HepG2 (cell line): Measurements from ENCODE around the gene SLC38A3. TPM values are rescaled to one million over a fixed set of nuclear protein-coding genes. Genes with fewer than 3 reads are reported as not detected.

Experiments used
- ARNTL ChIP-seq: sonication (generic); formaldehyde crosslinking; IDR thresholded peaks from 2 replicates; pipeline ENCODE4 v1.4.0; 2020; ENCODE audit warnings: mild to moderate bottlenecking, missing genetic modification reagents
- BRD4 ChIP-seq: sonication (generic); formaldehyde crosslinking; IDR thresholded peaks from 2 replicates; pipeline ENCODE4 v1.4.0; 2020; ENCODE audit warnings: missing genetic modification reagents
- CHCHD3 ChIP-seq: sonication (generic); formaldehyde crosslinking; IDR thresholded peaks from 2 replicates; pipeline ENCODE4 v1.8.0; 2022; ENCODE audit warnings: mild to moderate bottlenecking, missing genetic modification reagents, moderate library complexity
- CREB1 ChIP-seq, 2 experiments: fragments of 450-650 bp in 1 of 2; IDR thresholded peaks; 2 replicates each; pipeline ENCODE4 v1.6.1; 2016 to 2017; ENCODE audit warnings: control low read depth in 1 of 2, mild to moderate bottlenecking in 1 of 2, missing compliant biosample characterization in 1 of 2, missing genetic modification characterization in 1 of 2
- FOXO1 ChIP-seq: sonication (generic); formaldehyde crosslinking; IDR thresholded peaks from 2 replicates; pipeline ENCODE4 v1.4.0; 2020; ENCODE audit warnings: missing genetic modification reagents
- HNF1B ChIP-seq: sonication (generic); formaldehyde crosslinking; IDR thresholded peaks from 2 replicates; pipeline ENCODE4 v1.5.1; 2020; ENCODE audit warnings: mild to moderate bottlenecking, moderate library complexity, missing genetic modification reagents
- KLF9 ChIP-seq: IDR thresholded peaks from 2 replicates; pipeline ENCODE4 v1.6.1; 2016; ENCODE audit warnings: low read depth
- MEF2D ChIP-seq: sonication (generic); formaldehyde crosslinking; IDR thresholded peaks from 2 replicates; pipeline ENCODE4 v1.5.1; 2020; ENCODE audit warnings: mild to moderate bottlenecking, missing genetic modification reagents
- MTF2 ChIP-seq: sonication (generic); formaldehyde crosslinking; IDR thresholded peaks from 2 replicates; pipeline ENCODE4 v1.5.0; 2020; ENCODE audit warnings: missing genetic modification reagents, borderline replicate concordance
- POLR2AphosphoS2 ChIP-seq: IDR thresholded peaks from 2 replicates; pipeline ENCODE4 v1.6.1; 2011; ENCODE audit warnings: low read depth, low read length, improper control_type of control experiment
- RFXAP ChIP-seq: sonication (generic); formaldehyde crosslinking; IDR thresholded peaks from 2 replicates; pipeline ENCODE4 v1.4.0; 2020; ENCODE audit warnings: missing genetic modification reagents, borderline replicate concordance
- SETDB1 ChIP-seq: sonication (generic); formaldehyde crosslinking; IDR thresholded peaks from 2 replicates; pipeline ENCODE4 v1.5.1; 2020; ENCODE audit warnings: missing genetic modification reagents, mild to moderate bottlenecking, borderline replicate concordance
- SP1 ChIP-seq, 2 experiments: fragments of 450-650 bp in 1 of 2; sonication (generic) in 1 of 2; formaldehyde crosslinking in 1 of 2; IDR thresholded peaks; 2 replicates each; pipeline versions ENCODE4 v1.4.0 to v1.6.1; 2016 to 2020; ENCODE audit warnings: missing genetic modification reagents in 1 of 2
- ZEB1 ChIP-seq: IDR thresholded peaks from 2 replicates; pipeline ENCODE4 v1.6.1; 2012; ENCODE audit warnings: mild to moderate bottlenecking, low read depth, inconsistent platforms; ENCODE audit not compliant: insufficient replicate concordance
- ZNF557 ChIP-seq: sonication (generic); formaldehyde crosslinking; IDR thresholded peaks from 2 replicates; pipeline ENCODE4 v1.4.0; 2020; ENCODE audit warnings: missing genetic modification reagents
- ZNF598 ChIP-seq: sonication (generic); formaldehyde crosslinking; IDR thresholded peaks from 2 replicates; pipeline ENCODE4 v1.5.1; 2020; ENCODE audit warnings: mild to moderate bottlenecking, missing genetic modification reagents, borderline replicate concordance
- ZNF709 ChIP-seq: sonication (generic); formaldehyde crosslinking; IDR thresholded peaks from 2 replicates; pipeline ENCODE4 v1.5.0; 2020; ENCODE audit warnings: mild to moderate bottlenecking, missing genetic modification reagents
- ZSCAN9 ChIP-seq: IDR thresholded peaks from 2 replicates; pipeline ENCODE4 v1.6.1; 2016; ENCODE audit warnings: borderline replicate concordance
- polyA plus RNA-seq, 8 experiments: library from polyadenylated mRNA; depleted of rRNA in 3 of 8; stranded (reverse) in 7 of 8; unstranded in 1 of 8; fragments of >200 nt; fragmentation: Illumina TruSeq in 4 of 8; extraction: Trizol in 4 of 8; gene quantifications; 2 replicates each; pipeline versions ENCODE4 v1.2.1 to v1.2.3, GENCODE V29; 2011 to 2016; ENCODE audit warnings: low read depth in 4 of 8, missing spikeins in 1 of 8, mixed read lengths in 1 of 8; ENCODE audit not compliant: insufficient read depth in 1 of 8
- total RNA-seq, 5 experiments: library from RNA; depleted of rRNA; stranded (reverse); fragments of >200 nt; fragmentation: Illumina TruSeq; extraction: Trizol; gene quantifications; 2 replicates each; pipeline ENCODE4 v1.2.3, GENCODE V29; 2016; ENCODE audit warnings: low read depth in 1 of 5
- TF ChIP-seq, protein P1 (sequence below): sonication (generic); formaldehyde crosslinking; IDR thresholded peaks from 2 replicates; pipeline ENCODE4 v1.9.0; 2021; ENCODE audit warnings: missing genetic modification reagents, mild to moderate bottlenecking, borderline replicate concordance
- TF ChIP-seq, protein P2 (sequence below): sonication (generic); formaldehyde crosslinking; IDR thresholded peaks from 2 replicates; pipeline ENCODE4 v1.5.0; 2020; ENCODE audit warnings: missing genetic modification reagents
- TF ChIP-seq, protein P3 (sequence below): IDR thresholded peaks from 2 replicates; pipeline ENCODE4 v1.6.1; 2016; ENCODE audit warnings: mild to moderate bottlenecking
- TF ChIP-seq, protein P4 (sequence below): sonication (generic); formaldehyde crosslinking; conservative IDR thresholded peaks from 2 replicates; pipeline ENCODE4 v1.8.0; 2022; ENCODE audit warnings: mild to moderate bottlenecking, moderate library complexity, missing genetic modification reagents

The SLC38A3 gene
- total and polyA plus RNA-seq, 2 of the 13 experiments (the other 11 are each of a cell fraction or from before 2014, with no cell fraction given) = 29.8 to 164 TPM

DNA sequence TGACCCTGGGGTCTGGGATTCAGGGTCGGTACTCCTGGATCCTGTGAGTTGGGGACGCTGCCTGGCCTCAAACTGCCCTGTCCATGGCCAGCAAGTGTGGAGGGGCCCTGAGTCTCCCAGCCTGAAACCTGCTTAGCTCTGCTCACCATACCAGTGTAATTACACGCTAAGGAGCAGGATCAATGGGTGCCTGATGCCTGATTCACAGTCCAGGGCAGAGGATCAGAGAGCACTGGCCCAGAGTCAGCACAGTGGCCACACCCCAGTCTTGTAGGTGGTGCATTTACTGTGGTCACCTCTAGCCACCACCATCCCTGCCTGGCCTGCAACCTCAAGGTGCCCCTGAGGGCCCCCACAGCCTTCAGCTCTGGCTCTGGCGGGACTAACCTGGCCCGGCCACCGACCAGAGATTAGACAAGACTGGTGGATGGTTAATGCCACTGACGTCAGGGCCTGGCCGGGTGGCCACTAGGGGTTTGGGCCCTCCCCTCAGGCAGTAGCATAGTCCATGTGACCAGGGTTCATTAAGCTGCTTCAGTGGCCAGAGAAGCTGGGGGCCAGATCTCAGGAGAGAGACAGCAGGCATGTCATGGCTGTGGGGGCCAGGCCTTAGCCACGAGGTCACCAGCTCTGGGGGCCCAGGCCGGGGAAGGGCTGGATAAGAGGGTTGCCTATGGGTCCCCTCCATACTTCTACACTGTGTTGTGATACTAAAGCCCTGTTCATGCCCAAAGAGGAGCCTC lies 3.3 kb upstream of the SLC38A3 start (continued):
- TF ChIP-seq ZNF598 (CRISPR knock-in tag) = 0 out of 2 replicates have a peak, but pooled peaks have one; percentile 14
- TF ChIP-seq ZNF709 (CRISPR knock-in tag) = no peak
- TF ChIP-seq ZEB1 = no peak
- no peak; the same call in 1 of the 2 replicates for TF ChIP-seq BRD4 (CRISPR knock-in tag)
- TF ChIP-seq, protein P1, sequence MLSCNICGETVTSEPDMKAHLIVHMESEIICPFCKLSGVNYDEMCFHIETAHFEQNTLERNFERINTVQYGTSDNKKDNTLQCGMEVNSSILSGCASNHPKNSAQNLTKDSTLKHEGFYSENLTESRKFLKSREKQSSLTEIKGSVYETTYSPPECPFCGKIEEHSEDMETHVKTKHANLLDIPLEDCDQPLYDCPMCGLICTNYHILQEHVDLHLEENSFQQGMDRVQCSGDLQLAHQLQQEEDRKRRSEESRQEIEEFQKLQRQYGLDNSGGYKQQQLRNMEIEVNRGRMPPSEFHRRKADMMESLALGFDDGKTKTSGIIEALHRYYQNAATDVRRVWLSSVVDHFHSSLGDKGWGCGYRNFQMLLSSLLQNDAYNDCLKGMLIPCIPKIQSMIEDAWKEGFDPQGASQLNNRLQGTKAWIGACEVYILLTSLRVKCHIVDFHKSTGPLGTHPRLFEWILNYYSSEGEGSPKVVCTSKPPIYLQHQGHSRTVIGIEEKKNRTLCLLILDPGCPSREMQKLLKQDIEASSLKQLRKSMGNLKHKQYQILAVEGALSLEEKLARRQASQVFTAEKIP (CRISPR knock-in tag) = no peak
- no peak for TF ChIP-seq RFXAP
- TF ChIP-seq ARNTL (CRISPR knock-in tag) = peak; percentile 85
- no peak; the same call in 1 of the 2 replicates for TF ChIP-seq ZSCAN9 (CRISPR knock-in tag)
- no peak for TF ChIP-seq POLR2AphosphoS2
- no peak for TF ChIP-seq MTF2 (CRISPR knock-in tag)
- no peak for TF ChIP-seq CHCHD3 (CRISPR knock-in tag)
- TF ChIP-seq, protein P2, sequence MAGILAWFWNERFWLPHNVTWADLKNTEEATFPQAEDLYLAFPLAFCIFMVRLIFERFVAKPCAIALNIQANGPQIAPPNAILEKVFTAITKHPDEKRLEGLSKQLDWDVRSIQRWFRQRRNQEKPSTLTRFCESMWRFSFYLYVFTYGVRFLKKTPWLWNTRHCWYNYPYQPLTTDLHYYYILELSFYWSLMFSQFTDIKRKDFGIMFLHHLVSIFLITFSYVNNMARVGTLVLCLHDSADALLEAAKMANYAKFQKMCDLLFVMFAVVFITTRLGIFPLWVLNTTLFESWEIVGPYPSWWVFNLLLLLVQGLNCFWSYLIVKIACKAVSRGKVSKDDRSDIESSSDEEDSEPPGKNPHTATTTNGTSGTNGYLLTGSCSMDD (CRISPR knock-in tag) = no peak
- TF ChIP-seq FOXO1 (CRISPR knock-in tag) = no peak
- TF ChIP-seq, protein P3, sequence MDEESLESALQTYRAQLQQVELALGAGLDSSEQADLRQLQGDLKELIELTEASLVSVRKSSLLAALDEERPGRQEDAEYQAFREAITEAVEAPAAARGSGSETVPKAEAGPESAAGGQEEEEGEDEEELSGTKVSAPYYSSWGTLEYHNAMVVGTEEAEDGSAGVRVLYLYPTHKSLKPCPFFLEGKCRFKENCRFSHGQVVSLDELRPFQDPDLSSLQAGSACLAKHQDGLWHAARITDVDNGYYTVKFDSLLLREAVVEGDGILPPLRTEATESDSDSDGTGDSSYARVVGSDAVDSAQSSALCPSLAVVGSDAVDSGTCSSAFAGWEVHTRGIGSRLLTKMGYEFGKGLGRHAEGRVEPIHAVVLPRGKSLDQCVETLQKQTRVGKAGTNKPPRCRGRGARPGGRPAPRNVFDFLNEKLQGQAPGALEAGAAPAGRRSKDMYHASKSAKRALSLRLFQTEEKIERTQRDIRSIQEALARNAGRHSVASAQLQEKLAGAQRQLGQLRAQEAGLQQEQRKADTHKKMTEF (CRISPR knock-in tag) = peak; percentile 68
- TF ChIP-seq, protein P4, sequence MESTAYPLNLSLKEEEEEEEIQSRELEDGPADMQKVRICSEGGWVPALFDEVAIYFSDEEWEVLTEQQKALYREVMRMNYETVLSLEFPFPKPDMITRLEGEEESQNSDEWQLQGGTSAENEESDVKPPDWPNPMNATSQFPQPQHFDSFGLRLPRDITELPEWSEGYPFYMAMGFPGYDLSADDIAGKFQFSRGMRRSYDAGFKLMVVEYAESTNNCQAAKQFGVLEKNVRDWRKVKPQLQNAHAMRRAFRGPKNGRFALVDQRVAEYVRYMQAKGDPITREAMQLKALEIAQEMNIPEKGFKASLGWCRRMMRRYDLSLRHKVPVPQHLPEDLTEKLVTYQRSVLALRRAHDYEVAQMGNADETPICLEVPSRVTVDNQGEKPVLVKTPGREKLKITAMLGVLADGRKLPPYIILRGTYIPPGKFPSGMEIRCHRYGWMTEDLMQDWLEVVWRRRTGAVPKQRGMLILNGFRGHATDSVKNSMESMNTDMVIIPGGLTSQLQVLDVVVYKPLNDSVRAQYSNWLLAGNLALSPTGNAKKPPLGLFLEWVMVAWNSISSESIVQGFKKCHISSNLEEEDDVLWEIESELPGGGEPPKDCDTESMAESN (CRISPR knock-in tag) = no peak
- no peak for TF ChIP-seq ZNF557 (CRISPR knock-in tag)
- no peak for TF ChIP-seq SP1 (IDR thresholded peaks at IDR 0.05)
- peak; percentile 67; the same call in 1 of the 2 replicates for TF ChIP-seq SP1 (CRISPR knock-in tag; IDR thresholded peaks at IDR 0.05)
- no peak; the same call in 1 of the 2 replicates for TF ChIP-seq HNF1B (CRISPR knock-in tag)
- no peak for TF ChIP-seq KLF9
- no peak for TF ChIP-seq SETDB1 (CRISPR knock-in tag)
- TF ChIP-seq MEF2D = peak; percentile 81
- TF ChIP-seq CREB1 (IDR thresholded peaks at IDR 0.05) = peak; percentile 83
- no peak for TF ChIP-seq CREB1 (CRISPR knock-in tag; IDR thresholded peaks at IDR 0.05)
